HG03571 (cell line): ENCODE measurements around the gene FOXG1.

Experiments used
- ATAC-seq: cut with Tn5 transposase; IDR thresholded peaks from one replicate; pipeline ENCODE4 v1.9.1; 2021; ENCODE audit not compliant: unreplicated experiment

FOXG1 gene

DNA sequence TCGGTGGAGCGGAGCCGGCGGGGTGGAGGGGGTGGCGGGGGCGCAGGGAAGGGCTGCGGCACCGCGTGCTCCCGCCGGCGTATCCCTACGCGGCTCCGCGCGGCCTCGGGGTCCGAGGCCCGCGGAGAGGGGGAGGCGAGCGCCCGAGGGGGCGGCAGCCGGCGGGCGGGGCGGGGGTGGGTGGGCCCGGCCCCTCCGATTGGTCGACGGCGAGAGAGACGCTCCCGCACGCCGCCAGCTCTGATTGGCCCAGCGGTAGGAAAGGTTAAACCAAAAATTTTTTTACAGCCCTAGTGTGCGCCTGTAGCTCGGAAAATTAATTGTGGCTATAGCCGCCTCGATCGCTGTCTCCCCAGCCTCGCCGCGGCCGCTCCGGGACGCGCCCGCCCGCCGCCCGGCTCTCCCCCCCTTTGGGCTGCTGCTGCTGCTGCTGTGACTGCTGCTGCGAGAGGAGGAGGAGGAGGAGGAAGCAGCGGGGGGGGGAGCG is at the start of gene FOXG1:
FOXG1 (plus strand) TSS at position 319 of the 487 bp plus-strand sequence. CDS start 493 bp downstream, outside the sequence.
- ATAC-seq, result no peak

DNA sequence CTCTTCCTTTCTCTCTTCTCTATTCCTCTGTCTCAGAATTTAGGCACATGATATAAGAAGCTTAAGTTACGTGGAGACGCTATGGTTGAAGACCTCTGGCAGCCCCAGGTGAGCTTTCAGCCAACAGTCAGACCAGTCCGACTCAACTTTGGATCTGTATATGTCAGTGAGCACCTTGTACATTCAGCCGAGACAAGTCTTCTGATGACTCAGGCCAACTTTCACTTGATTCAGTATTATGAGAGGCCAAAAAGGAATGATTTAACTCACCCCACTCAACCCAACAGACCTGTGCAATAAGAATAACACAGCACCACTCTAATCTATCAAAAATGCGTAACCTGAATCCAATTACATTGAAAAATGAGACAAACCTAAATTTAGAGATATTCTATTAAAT is 47.5 kb upstream of the FOXG1 start:
- ATAC-seq, result no peak

DNA sequence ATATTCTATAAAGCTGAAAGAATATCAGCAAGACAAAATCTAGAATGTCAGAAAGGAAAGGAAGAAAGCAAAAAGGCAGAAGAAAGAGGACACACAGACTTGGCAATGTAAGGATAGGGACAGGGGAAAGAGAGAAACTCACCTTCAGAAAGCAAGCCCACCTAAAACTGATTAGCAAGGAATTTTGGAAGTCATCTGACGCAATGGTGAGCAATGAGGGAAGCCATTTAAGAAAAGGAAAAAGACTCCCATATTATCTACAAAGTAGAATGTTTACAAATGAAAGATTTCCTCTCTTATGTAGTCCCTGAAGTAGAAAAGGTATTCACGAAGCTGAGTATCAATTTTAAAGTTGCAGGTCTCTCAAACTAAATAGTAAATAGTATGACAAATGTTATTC is 35.2 kb upstream of the FOXG1 start:
- no peak for ATAC-seq

DNA sequence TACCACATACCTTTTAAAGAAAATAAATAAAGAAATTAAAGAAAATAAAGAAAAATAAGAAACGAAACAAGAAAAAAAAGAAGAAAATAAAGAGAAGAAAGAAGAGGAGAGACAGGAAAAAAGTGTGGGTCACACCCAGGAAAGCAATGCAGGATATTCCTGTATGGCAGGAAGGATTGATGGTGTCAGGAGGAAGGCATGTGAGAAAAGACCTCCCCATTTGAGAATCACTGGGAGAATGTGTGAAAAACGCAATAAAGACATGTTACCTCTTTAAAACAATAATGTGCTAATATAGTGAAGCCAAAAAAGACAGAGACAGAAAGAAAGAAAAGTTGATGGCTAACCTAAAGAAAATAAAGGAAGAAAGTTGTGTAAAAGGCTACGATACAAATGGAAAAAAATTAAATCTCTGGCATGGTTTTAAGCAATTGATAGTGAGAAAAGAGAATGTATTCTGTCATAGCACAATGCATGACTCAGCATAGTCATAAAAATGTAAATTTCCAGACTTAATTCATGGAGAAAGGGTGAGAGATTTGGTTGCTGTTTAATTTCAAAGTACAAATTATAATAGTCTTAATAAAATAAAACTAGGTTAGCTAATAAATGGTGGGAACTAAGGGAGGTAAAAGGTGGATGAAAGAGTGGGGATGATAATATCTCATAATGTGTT is 24.3 kb upstream of the FOXG1 start:
- no peak for ATAC-seq

DNA sequence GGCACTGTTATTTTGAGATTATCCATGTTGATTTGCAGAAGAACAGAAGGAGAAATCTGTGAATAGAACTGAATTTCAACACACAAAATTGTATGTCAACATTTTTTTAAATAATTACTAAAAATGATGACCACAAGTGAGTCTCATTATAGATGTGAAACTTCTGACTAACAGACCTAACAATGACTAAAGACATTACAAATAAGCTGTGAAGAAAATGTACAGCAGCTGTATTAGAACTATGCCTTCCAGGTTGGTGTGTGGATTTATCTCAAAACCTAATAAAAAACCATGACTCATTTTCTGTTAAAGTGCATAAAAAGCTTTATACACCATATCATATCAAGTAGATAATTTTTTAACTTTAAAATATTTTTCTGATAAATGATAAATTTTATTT is 22.5 kb upstream of the FOXG1 start:
- no peak for ATAC-seq

DNA sequence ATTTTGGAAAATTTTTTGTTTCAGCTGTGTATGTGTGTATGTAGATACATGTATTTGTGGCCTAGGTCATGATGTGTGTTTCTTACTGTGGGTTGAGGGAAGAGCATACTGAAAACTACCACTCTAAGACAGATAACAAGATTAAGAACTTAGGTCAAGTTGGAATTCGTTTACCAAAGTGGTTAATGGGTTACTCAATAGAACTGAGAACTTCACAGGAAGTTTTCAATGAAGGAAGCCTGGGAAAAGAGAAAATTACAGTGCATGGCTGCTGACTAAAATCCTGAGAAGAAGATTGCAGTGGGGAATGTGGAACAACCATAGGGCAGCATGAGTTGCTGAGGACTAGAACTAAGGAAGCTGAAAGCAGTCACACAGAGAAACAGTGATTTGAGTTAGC is 21.4 kb upstream of the FOXG1 start:
- ATAC-seq, result no peak

DNA sequence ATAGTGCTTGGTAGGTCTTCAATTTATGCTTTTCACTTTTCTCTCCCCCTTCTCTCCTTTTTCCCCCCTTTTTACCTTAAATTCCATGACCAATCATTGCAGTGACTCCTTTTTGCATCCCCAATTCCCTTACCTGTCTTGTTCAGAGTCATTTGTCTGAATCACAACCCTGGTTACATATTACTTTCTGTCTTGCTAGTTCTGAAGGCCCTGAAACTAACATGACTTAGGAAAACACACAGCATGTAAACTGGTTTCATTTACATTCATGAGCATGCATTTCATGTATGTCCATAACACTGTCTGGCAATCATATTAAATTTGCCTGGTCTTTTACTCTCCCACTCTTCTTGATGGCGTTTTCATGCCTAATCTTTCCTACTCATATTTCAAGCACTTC is 20.3 kb upstream of the FOXG1 start:
- no peak for ATAC-seq

DNA sequence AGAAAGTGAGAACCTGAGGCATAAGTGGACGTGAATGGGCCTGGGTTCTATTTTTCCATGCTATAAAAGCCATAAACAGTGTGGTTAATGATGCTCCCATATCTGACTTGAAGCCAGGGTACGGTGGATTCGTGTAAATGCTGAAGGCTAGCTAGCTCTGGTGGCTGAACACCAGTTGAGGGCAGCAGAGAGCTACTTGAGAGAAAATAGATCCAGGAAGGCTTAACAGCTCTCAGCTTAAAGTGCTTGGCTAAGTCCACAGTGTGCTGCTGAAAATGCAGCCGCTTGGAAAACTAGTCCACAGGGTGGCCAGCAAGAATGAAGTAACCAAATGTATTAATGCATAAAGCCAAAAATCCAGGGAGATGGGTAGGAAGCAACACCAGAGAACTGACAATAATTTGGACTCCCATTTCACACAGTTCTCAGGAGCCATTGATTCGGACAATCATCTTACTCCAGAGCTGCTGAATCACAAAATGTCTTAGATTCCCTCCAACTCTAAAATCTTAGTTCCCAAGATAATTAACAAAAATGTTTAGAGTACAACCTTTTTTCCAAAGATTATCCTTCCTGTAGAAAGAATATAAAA is 15.0 kb upstream of the FOXG1 start:
- no peak for ATAC-seq

DNA sequence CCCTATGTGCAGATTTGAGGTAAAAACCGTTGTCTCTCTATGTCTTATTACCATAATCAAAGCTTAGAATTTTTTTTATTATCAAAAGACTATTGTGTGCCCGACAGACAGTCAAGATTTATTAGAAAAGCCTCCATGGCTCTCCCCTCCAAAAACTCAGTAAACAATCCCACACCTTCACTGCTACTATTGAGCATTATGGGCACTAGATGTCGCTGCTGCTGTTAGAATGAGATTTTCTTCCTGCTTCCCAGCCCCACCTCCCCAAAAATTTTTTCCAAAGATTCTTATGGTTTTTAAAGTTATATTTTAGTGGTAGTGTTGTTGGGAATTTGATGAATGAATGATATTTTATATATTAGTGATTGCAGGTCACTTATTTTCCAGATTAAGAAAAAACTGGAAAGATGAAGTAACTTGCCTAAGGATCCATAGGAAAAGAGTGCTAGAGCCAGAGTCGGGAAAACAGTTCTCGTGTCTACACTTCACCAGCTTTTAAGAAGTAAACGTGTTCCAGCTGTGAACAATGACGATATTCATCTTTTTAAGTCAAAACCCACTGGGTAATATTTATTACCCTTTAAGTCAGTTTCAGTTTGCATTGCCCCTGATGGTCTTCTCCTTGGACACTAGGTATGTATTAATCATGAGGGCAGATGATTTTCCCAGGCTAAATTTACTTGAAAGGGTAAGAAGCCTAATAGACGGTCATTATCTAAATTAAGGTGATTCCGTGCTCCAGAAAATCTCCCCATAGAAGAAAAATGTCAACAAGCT is 12.2 kb upstream of the FOXG1 start:
- no peak for ATAC-seq

DNA sequence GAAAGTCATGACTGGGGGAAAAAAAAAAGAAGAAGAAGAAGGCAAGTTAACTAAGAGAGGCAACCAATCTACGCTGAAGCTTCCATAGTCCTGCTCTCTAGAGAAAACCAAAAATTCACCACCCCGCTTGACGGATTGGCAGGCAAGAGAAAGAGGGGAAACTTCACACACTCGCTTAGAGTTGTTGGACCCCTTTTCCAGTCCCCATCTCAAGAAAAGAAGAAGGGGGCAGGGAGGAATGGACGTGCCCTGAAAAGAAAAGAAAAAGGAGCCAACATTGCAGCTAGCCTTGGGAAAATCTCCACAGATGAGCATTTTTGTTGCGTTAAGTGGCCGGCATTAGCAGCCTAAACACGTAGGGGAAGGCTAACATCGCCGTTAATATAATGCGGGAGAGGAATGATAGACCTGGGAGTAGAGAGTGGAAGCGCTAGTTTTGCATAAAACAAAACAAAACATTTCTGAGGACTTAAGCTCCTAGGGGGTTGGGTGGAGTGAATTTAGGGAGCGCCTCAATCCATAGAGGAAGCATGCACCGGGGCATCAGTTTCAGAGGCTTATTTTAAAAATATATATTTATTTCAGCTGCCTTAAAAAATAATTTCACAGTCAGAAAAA is 11.3 kb upstream of the FOXG1 start:
- no peak for ATAC-seq

DNA sequence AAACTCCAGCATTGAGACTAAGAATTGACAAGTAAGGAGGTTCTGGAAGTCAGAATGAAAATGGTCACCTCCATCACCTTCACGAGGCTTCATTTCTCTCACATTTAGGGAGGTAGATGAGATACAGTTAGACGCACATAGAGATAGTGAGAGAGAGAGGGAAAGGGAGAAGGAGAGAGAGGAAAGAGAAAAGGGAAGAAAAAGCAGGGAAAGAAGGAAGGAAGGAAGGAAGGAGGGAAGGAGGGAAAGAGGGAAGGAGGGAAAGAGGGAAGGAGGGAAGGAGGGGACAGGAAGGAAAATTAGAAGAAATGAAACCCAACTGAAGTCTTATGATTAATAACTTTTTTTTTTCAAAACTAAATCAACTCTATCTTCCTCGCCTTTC is 10.7 kb upstream of the FOXG1 start:
- ATAC-seq, result no peak

DNA sequence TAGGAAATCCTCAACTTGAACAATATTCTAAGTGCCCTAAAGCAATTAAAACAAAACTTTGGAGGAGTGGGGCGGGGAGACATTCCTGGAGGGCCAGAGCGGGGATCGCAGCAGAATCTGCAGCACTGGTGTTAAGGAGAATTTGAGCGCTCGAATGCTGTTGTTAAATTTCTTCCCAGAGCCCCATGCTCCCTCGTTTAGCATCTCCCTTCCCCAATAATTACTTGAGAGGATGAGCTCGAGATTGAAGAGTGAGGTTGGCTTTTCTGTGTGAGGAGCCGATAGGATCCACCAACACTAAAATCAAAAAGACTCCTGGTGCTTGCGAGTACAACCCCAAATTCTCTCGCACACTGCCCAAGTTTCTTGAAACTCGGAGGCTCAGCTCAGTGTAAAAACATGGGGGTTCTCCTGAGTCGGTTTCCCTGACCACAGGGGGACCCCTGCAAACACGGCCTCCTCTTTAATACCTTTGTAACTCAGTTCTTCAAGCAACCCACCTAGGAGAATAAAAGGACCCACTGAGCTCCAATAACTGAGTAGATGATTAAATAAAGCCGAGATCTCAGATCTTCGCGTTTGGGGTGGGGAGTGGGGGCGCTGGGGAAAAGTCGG is 10.2 kb upstream of the FOXG1 start:
- no peak for ATAC-seq

DNA sequence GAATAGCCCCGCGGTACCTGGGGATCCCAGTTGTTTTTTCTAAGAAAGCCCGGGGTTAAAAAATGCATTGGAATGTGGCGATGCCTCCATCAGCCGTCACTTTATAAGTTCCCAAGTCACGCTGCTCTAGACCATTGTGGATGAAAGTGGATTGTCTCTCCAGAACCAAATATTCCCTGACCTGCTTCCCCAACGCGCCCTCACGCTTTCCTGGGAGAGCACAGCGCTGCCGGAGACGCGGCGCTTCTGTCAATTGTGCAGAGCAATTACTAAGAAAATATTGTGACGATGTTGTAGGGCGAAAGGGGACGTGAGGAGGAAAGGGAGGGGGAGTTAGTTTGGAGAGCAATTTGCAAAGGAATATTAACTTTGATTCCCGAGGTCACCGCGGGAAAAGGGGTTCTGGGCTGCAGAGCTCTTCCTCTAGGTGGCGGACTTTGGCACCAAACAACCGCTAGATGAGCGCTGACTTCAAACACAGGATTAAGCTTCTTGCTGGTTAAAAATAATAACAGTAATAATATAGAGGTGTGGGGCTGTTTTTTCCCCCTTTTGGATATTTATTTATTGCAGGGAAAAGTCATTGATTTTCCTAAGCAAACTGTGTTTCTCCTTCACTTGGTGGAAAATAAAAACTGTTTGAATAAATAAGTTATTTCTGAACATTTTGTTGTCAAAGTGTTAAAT is 9.6 kb upstream of the FOXG1 start:
- no peak for ATAC-seq

DNA sequence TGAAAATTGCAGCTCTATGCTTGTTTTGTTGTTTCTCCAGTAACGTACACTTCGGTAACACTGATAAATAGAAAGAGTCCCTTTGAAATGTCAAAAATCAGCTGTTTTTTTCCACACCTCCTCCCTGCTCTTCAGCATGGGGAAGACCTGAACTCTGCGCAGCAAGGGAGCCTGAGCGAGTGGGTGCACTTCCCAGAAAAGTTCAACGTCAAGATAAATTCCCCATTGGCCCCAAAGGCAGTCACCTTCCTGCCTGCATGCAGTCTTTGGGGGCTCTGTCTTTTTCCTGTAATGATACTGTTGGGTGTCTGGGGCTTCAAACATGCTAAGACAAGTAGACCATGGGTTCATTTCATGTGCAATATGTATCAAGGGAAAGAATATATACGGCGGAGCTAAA is 8.8 kb upstream of the FOXG1 start:
- ATAC-seq, result no peak

DNA sequence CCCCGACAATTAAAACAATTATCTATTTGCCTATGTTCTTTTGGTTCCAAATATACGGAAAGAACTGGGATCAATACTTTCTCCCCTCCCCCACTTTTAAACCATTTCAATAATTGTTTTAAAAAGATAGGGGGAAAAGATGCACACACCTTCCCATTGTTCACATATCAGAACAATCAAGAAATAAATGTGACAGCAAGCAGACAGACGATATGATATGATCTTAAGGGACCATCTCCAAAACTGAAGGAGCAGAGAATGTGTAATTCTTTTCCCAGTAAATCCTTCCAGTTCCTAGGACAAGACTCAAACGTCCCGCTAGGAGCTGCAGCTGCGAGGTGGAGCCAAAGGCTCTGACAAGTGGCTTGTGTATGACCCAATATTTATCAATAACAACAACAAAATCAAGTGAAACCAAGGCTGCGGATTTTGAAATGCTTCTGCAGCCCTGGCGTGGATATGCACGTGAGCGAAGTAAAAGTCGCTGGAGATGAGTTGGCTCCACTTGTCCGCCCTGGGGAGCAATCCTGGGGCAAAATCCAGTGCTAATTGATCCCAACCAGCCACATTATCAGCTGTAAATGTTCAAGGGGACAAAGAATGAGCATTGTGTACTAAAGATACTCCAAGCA is 8.2 kb upstream of the FOXG1 start:
- ATAC-seq, result no peak

DNA sequence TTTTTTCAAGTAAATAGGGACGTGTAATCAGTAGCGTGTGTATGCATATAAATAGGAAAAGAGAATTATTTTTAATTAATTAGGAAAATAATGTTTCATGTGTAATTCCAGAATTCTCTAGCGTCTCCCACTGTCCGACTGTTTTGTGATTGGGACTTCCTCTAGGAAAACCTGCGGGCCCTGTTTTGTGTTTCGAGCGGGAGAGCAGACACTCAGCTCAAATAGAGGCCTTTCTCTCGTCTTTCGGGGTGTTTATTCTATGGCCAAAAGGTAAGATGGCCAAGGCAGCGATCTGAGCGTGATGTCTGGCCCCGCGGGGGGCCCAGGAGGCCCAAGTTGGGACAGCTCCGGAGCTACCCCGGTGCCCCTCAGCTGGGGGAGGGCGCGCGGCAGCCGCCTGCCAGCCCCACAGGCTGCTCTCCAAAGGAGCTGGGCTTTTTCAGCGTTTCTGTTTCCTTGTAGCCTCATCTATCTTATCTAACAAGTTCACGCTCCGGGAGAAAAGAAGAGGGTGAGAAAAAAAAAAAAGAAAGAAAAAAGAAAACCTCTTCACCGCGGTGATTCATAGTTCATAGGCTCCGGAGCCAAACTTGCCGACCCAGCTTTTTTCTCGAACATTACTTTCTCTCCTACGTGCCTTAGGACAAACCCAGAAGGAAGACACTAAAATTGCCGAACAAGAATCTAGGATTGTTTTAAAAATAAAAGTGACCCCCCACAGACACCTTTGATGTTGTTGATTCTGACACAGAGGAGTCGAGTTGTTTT is 7.5 kb upstream of the FOXG1 start:
- no peak for ATAC-seq

DNA sequence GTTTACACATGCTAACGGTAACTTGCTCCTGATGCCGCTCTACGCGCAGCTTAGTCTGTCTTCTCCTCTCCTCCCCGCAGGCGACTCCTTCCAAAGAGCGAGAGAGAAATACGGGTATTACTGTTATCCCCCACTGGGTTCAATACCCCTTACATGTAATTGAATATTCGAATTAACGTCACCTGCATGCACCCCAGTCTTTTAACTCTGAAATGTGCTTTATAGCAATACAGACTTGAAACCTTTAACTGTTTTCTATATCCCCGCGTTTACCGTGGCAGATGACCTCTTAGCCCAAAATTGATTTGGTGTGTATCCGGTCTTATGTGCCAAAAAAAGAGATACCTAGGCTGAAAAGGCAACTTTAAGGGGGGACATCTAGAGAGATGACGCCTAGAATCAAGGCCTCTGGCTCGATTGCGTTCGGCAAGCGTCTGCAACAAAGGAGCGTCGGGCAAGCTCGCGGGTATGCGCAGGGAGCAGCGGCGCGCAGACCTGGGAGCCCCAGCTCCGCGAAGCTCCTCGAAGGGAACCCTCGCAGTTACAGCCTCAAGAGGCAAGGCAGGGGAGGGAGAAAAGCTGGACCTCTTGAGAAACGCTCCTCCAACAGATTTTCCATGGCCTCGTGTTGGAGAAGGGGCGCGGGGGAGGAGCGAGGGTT is 6.8 kb upstream of the FOXG1 start:
- ATAC-seq, result no peak

DNA sequence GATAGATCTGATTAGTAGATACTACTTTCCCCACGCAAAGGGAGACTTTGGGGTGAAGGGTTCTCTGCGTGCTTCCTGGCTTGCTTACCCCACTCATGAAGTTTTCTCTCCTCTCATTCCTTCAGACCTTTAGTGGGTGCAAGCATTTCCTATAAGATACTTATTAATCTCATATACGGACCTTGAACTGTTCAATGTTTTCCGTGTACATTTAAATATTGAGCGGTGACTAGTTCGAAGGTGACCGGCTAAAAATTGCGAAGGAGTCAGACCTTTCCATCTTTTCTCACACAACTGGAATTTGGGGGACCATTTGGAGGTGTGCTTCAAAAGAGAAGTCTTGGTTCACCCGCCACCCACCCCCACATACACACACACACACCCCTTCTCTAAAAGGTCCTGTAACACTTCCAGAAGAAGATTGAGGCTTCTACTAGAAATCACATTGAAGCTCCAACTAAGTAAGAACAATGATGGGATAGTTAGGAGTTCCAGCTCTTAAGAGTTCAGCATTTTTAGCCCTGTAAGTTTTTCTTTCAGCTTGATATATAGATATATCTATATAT is 6.1 kb upstream of the FOXG1 start:
- ATAC-seq, result no peak
